H9 (cell line): ENCODE data around the gene DYNLRB2. TPM values are rescaled to one million over a fixed set of nuclear protein-coding genes. Genes with fewer than 3 reads are reported as not detected.

Experiments
- DNase-seq: peaks from one replicate; pipeline ENCODE4 v3.0.0-alpha.2; 2017
- H2AFZ ChIP-seq: one replicate; pipeline ENCODE4 v1.6.1; 2013; ENCODE audit warnings: mild to moderate bottlenecking, low read length, control low read depth, moderate library complexity
- H2AK5ac ChIP-seq: 2 replicates; pipeline ENCODE4 v1.6.1; 2013; ENCODE audit warnings: low read length, control low read depth, mixed read lengths; ENCODE audit not compliant: insufficient read length
- H2BK120ac ChIP-seq: one replicate; pipeline ENCODE4 v1.6.1; 2013; ENCODE audit warnings: low read depth, mild to moderate bottlenecking, low read length, control low read depth, inconsistent platforms; ENCODE audit not compliant: poor library complexity, severe bottlenecking
- H2BK12ac ChIP-seq: 2 replicates; pipeline ENCODE4 v1.6.1; 2013; ENCODE audit warnings: low read length, control low read depth, mixed read lengths, low read depth; ENCODE audit not compliant: insufficient read length
- H2BK15ac ChIP-seq: 2 replicates; pipeline ENCODE4 v1.6.1; 2013; ENCODE audit warnings: low read depth, low read length, control low read depth
- H2BK20ac ChIP-seq: one replicate; pipeline ENCODE4 v1.6.1; 2013; ENCODE audit warnings: low read depth, mild to moderate bottlenecking, low read length, control low read depth, inconsistent platforms; ENCODE audit not compliant: poor library complexity, severe bottlenecking
- H2BK5ac ChIP-seq: 2 replicates; pipeline ENCODE4 v1.6.1; 2013; ENCODE audit warnings: low read length, control low read depth, mixed read lengths; ENCODE audit not compliant: insufficient read length
- H3K14ac ChIP-seq: 2 replicates; pipeline ENCODE4 v1.6.1; 2013; ENCODE audit warnings: low read length, control low read depth; ENCODE audit not compliant: insufficient read depth
- H3K18ac ChIP-seq: 2 replicates; pipeline ENCODE4 v1.6.1; 2013; ENCODE audit warnings: low read depth, mild to moderate bottlenecking, mixed read lengths, low read length, control low read depth; ENCODE audit not compliant: insufficient read length
- H3K23ac ChIP-seq: 2 replicates; pipeline ENCODE4 v1.6.1; 2013; ENCODE audit warnings: low read length, control low read depth, mixed read lengths, low read depth; ENCODE audit not compliant: insufficient read length
- H3K23me2 ChIP-seq: 2 replicates; pipeline ENCODE4 v1.6.1; 2013; ENCODE audit warnings: low read depth, mild to moderate bottlenecking, mixed read lengths, low read length, control low read depth; ENCODE audit not compliant: insufficient read length, poor library complexity, severe bottlenecking
- H3K27ac ChIP-seq: 2 replicates; pipeline ENCODE4 v1.5.1; 2013; ENCODE audit warnings: low read length, control low read depth, mixed read lengths, low read depth; ENCODE audit not compliant: insufficient read length
- H3K27me3 ChIP-seq: 2 replicates; pipeline ENCODE4 v1.6.1; 2013; ENCODE audit warnings: low read length, control low read depth, inconsistent platforms; ENCODE audit not compliant: insufficient read depth
- H3K4ac ChIP-seq: 2 replicates; pipeline ENCODE4 v1.6.1; 2013; ENCODE audit warnings: low read depth, mild to moderate bottlenecking, control low read depth, inconsistent platforms, low read length, moderate library complexity
- H3K4me1 ChIP-seq: 2 replicates; pipeline ENCODE4 v1.6.1; 2013; ENCODE audit warnings: low read length, control low read depth, inconsistent platforms; ENCODE audit not compliant: insufficient read depth
- H3K4me2 ChIP-seq: 2 replicates; pipeline ENCODE4 v1.6.1; 2013; ENCODE audit warnings: low read length, control low read depth, mixed read lengths; ENCODE audit not compliant: insufficient read length, insufficient read depth
- H3K56ac ChIP-seq: 2 replicates; pipeline ENCODE4 v1.6.1; 2013; ENCODE audit warnings: low read depth, mild to moderate bottlenecking, mixed read lengths, low read length, control low read depth; ENCODE audit not compliant: insufficient read length
- H3K79me1 ChIP-seq: 2 replicates; pipeline ENCODE4 v1.6.1; 2013; ENCODE audit warnings: low read depth, mild to moderate bottlenecking, moderate library complexity, low read length, control low read depth, inconsistent platforms; ENCODE audit not compliant: insufficient read depth, poor library complexity, severe bottlenecking
- H3K79me2 ChIP-seq: 2 replicates; pipeline ENCODE4 v1.6.1; 2013; ENCODE audit warnings: low read length, control low read depth, inconsistent platforms; ENCODE audit not compliant: insufficient read depth
- H3K9ac ChIP-seq: 2 replicates; pipeline ENCODE4 v1.6.1; 2013; ENCODE audit warnings: low read length, control low read depth, mixed read lengths; ENCODE audit not compliant: insufficient read length; ENCODE audit errors: extremely low read depth
- H3K9me3 ChIP-seq: one replicate; pipeline ENCODE4 v1.6.1; 2013; ENCODE audit warnings: low read depth, low read length, inconsistent platforms; ENCODE audit not compliant: control insufficient read depth
- H3T11ph ChIP-seq: one replicate; pipeline ENCODE4 v1.6.1; 2013; ENCODE audit warnings: mild to moderate bottlenecking, low read length, control low read depth, inconsistent platforms
- H4K20me1 ChIP-seq: one replicate; pipeline ENCODE4 v1.6.1; 2013; ENCODE audit not compliant: control insufficient read depth, insufficient read length, insufficient read depth
- H4K5ac ChIP-seq: 2 replicates; pipeline ENCODE4 v1.6.1; 2013; ENCODE audit warnings: low read depth, mild to moderate bottlenecking, mixed read lengths, low read length, control low read depth; ENCODE audit not compliant: insufficient read length
- H4K8ac ChIP-seq: replicated peaks from 2 replicates; pipeline ENCODE4 v1.6.1; 2013; ENCODE audit warnings: low read length, control low read depth, mixed read lengths, low read depth; ENCODE audit not compliant: insufficient read length
- H4K91ac ChIP-seq: 2 replicates; pipeline ENCODE4 v1.6.1; 2013; ENCODE audit warnings: low read depth, mild to moderate bottlenecking, moderate library complexity, mixed read lengths, low read length, control low read depth; ENCODE audit not compliant: insufficient read length
- H3K27ac Mint-ChIP-seq, 3 experiments: 2 replicates in 2 of 3; 3 replicates in 1 of 3; pipeline ENCODE4 v1.8.0; 2020 to 2021; ENCODE audit warnings: mixed read lengths in 3 of 3, mild to moderate bottlenecking in 1 of 3, moderate library complexity in 1 of 3
- H3K27me3 Mint-ChIP-seq: 2 replicates; pipeline ENCODE4 v1.8.0; 2021; ENCODE audit warnings: low read depth, mild to moderate bottlenecking, moderate library complexity, mixed read lengths
- H3K36me3 Mint-ChIP-seq, 3 experiments: 2 replicates in 2 of 3; 3 replicates in 1 of 3; pipeline ENCODE4 v1.8.0; 2020 to 2021; ENCODE audit warnings: low read depth in 3 of 3, mixed read lengths in 3 of 3; ENCODE audit not compliant: insufficient read depth in 1 of 3
- H3K4me1 Mint-ChIP-seq, 2 experiments: 2 replicates each; pipeline ENCODE4 v1.8.0; 2020; ENCODE audit warnings: mixed read lengths in 2 of 2
- H3K4me3 Mint-ChIP-seq, 2 experiments: 2 replicates in 1 of 2; 3 replicates in 1 of 2; pipeline ENCODE4 v1.8.0; 2020 to 2021; ENCODE audit warnings: mild to moderate bottlenecking in 2 of 2, mixed read lengths in 2 of 2, moderate library complexity in 1 of 2
- H3K9me3 Mint-ChIP-seq, 2 experiments: 2 replicates in 1 of 2; 3 replicates in 1 of 2; pipeline ENCODE4 v1.8.0; 2020; ENCODE audit warnings: mild to moderate bottlenecking in 2 of 2, mixed read lengths in 2 of 2, moderate library complexity in 1 of 2
- CTCF ChIP-seq: fragments of 200-600 bp; sonication (generic); conservative IDR thresholded peaks from 3 replicates; pipeline ENCODE4 v1.8.0; 2021; ENCODE audit warnings: antibody characterized with exemption, mild to moderate bottlenecking
- WGBS: extraction: QIAGEN DNeasy Blood & Tissue Kit; methylation state at CpG from one replicate; pipeline ENCODE4 v1.1.7; 2013; ENCODE audit warnings: missing lambda C conversion rate, low lambda C conversion rate, mixed read lengths; ENCODE audit not compliant: insufficient read length; ENCODE audit errors: extremely low coverage; 5-methylcytosine and 5-hydroxymethylcytosine counted together
- total RNA-seq: library from RNA; stranded (reverse); gene quantifications from 2 replicates; pipeline ENCODE4 v1.2.1, GENCODE V29; 2021

The DYNLRB2 gene
- total RNA-seq, 1 experiment from 2014 or later, result not detected

GRCh38 chr16:80500961-80501525, 39.8 kb upstream of the DYNLRB2 start:
- Histone ChIP-seq H2BK5ac (no peak overlapping the region), H3K56ac (no peak overlapping the region), H3K14ac (no peak overlapping the region), H3K4ac (no peak overlapping the region), H4K8ac (no peak overlapping the region), H3K27ac (no peak overlapping the region), H4K20me1 (no peaks in the 10 kb centered on the region), H2BK12ac (no peak overlapping the region), H3K4me2 (no peak overlapping the region), H2BK15ac (no peak overlapping the region), H3K79me2 (no peaks in the 10 kb centered on the region), H3K27me3 (no peaks in the 10 kb centered on the region), H2AK5ac (no peak overlapping the region), H3K9me3 (no peaks in the 10 kb centered on the region), H3K79me1 (no peaks in the 10 kb centered on the region), H2BK120ac (no peak overlapping the region), H3K9ac (no peak overlapping the region), H2AFZ (no peak overlapping the region), H3K18ac (no peak overlapping the region), H3T11ph (no peak overlapping the region), H3K23ac (no peak overlapping the region), H2BK20ac (no peak overlapping the region), H3K4me1 (no peaks in the 10 kb centered on the region), H3K23me2 (no peaks in the 10 kb centered on the region), H4K91ac (no peak overlapping the region), H4K5ac (no peak overlapping the region)
- WGBS, result no CpG with 5 or more reads among the region's 3 CpGs
- Mint-ChIP-seq H3K4me1 (peaks cover 10 to 13% of the 10 kb centered on the region in 2 experiments), H3K36me3 (no peaks in the 10 kb centered on the region), H3K9me3 (no peaks in the 10 kb centered on the region; a peak in 2 of 5 replicates), H3K27me3 (no peaks in the 10 kb centered on the region), H3K4me3 (no peak overlapping the region), H3K27ac (no peak overlapping the region)
- no peak for DNase-seq
- no peak for TF ChIP-seq CTCF
